Sigmoid colon (tissue), 3 donors: ENCODE data around the gene RAB6D.

Experiments
- POLR2A ChIP-seq, 2 donors: fragments of 450-650 bp; IDR thresholded peaks; one replicate each; pipeline ENCODE4 v1.6.1; 2016; ENCODE audit warnings: antibody characterized with exemption in 2 of 2, mild to moderate bottlenecking in 2 of 2, moderate library complexity in 2 of 2
- TF ChIP-seq, protein P1 (sequence below), 4 experiments: fragments of 450-650 bp in 3 of 4; fragments of 200-600 bp in 1 of 4; IDR thresholded peaks; one replicate each; pipeline ENCODE4 v1.5.1; 2016 to 2019; ENCODE audit warnings: antibody characterized with exemption in 4 of 4, mild to moderate bottlenecking in 3 of 4, moderate library complexity in 2 of 4

DNA sequence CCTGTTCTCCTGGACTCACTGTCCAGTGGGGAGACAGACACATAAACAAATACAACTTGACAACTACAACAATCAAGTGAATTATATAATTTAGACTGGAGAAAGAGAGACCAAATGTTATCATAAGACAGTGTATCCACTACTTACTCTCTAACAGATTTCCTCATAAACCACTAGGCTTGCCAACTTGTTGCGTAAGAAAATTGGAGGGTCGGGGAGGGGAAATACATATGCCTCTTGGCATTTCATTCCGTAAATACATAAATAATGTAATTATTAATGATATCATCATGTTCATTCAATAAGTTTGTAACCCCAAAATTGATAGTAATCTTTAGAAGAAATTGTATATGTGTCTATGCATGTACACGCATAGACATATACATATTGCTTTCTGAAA lies 14.9 kb downstream of the RAB6D start:
- TF ChIP-seq, protein P1, sequence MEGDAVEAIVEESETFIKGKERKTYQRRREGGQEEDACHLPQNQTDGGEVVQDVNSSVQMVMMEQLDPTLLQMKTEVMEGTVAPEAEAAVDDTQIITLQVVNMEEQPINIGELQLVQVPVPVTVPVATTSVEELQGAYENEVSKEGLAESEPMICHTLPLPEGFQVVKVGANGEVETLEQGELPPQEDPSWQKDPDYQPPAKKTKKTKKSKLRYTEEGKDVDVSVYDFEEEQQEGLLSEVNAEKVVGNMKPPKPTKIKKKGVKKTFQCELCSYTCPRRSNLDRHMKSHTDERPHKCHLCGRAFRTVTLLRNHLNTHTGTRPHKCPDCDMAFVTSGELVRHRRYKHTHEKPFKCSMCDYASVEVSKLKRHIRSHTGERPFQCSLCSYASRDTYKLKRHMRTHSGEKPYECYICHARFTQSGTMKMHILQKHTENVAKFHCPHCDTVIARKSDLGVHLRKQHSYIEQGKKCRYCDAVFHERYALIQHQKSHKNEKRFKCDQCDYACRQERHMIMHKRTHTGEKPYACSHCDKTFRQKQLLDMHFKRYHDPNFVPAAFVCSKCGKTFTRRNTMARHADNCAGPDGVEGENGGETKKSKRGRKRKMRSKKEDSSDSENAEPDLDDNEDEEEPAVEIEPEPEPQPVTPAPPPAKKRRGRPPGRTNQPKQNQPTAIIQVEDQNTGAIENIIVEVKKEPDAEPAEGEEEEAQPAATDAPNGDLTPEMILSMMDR (IDR thresholded peaks at IDR 0.05) = no peak
- TF ChIP-seq POLR2A (IDR thresholded peaks at IDR 0.05) = no peak
